ENCODE data around the gene MCU.
"Not testable (repeated sequence)": the region's sequence is repeated elsewhere in the genome, so short reads cannot be mapped to it uniquely, and the experiment has no call there.

Gene MCU

GRCh38 chr10:72852508-72852907 is 160.6 kb downstream of the MCU start:
- DNase-seq = no peak

GRCh38 chr10:72855129-72855528 is 163.2 kb downstream of the MCU start:
- DNase-seq = no peak

- DNase-seq = no peak
Observed at GRCh38 chr10:72855790-72856189, 163.8 kb downstream of the MCU start.

GRCh38 chr10:72858067-72858466 is 166.1 kb downstream of the MCU start:
- DNase-seq = no peak

- no peak for DNase-seq
Observed at GRCh38 chr10:72862957-72863356, 171.0 kb downstream of the MCU start.

- DNase-seq = no peak
Observed at GRCh38 chr10:72875250-72876055, 183.5 kb downstream of the MCU start.

- no peak for DNase-seq
Observed at GRCh38 chr10:72879245-72879644, 187.3 kb downstream of the MCU start.

GRCh38 chr10:72881291-72881690 is 189.3 kb downstream of the MCU start:
- DNase-seq = no peak

GRCh38 chr10:72883861-72884260 is 191.9 kb downstream of the MCU start:
- no peak for DNase-seq

GRCh38 chr10:72885953-72886352 is 194.0 kb downstream of the MCU start:
- DNase-seq = no peak

- no peak for DNase-seq
Observed at GRCh38 chr10:72886621-72887020, 194.7 kb downstream of the MCU start.

GRCh38 chr10:72887043-72887442 is 195.1 kb downstream of the MCU start:
- DNase-seq = no peak

- DNase-seq = no peak
Observed at GRCh38 chr10:72888151-72888638, 196.3 kb downstream of the MCU start.

GRCh38 chr10:72889391-72889831 is 197.5 kb downstream of the MCU start:
- DNase-seq = no peak

- no peak for DNase-seq
Observed at GRCh38 chr10:72890086-72890485, 198.1 kb downstream of the MCU start.

- no peak for DNase-seq
Observed at GRCh38 chr10:72893136-72893798, 201.3 kb downstream of the MCU start, which contains the start of gene OIT3. TSS of gene OIT3 (plus strand) at chr10:72893739. CDS start at chr10:72893799, 60 bp downstream.

GRCh38 chr10:72895236-72895850 is 203.4 kb downstream of the MCU start:
- DNase-seq = no peak

GRCh38 chr10:72898616-72899015 is 206.7 kb downstream of the MCU start:
- DNase-seq = no peak

GRCh38 chr10:72899545-72899944 is 207.6 kb downstream of the MCU start:
- DNase-seq = no peak

- not testable (repeated sequence) for DNase-seq
Observed at GRCh38 chr10:72903941-72904446, 212.1 kb downstream of the MCU start.

- no peak for DNase-seq
Observed at GRCh38 chr10:72904806-72905205, 212.9 kb downstream of the MCU start.

GRCh38 chr10:72906446-72906845 is 214.5 kb downstream of the MCU start:
- no peak for DNase-seq

- no peak for DNase-seq
Observed at GRCh38 chr10:72910705-72911104, 218.8 kb downstream of the MCU start.
